Spinal cord (tissue), 10 donors: ENCODE measurements around the gene NEDD4L. TPM values are rescaled to one million over a fixed set of nuclear protein-coding genes. Genes with fewer than 3 reads are reported as not detected.
A peak's percentile ranks its signal among the peaks of the same experiment; 100 is the strongest.

Experiments
- DNase-seq, 6 donors: peaks; one replicate each; pipeline versions ENCODE4 v3.0.0 to v3.0.0-alpha.2; 2013 to 2015; ENCODE audit warnings: low spot score in 6 of 6, low read depth in 4 of 6
- H3K27ac ChIP-seq: one replicate; pipeline ENCODE4 v1.5.1; 2013; ENCODE audit warnings: low read depth, low read length, control low read depth
- H3K27me3 ChIP-seq: one replicate; pipeline ENCODE4 v1.6.1; 2013; ENCODE audit warnings: low read length; ENCODE audit not compliant: control insufficient read depth, insufficient read depth
- H3K36me3 ChIP-seq: one replicate; pipeline ENCODE4 v1.6.1; 2013; ENCODE audit warnings: low read length; ENCODE audit not compliant: control insufficient read depth, insufficient read depth
- H3K4me1 ChIP-seq: one replicate; pipeline ENCODE4 v1.6.1; 2013; ENCODE audit warnings: low read length; ENCODE audit not compliant: control insufficient read depth, insufficient read depth
- H3K4me3 ChIP-seq: one replicate; pipeline ENCODE4 v1.5.1; 2013; ENCODE audit warnings: low read depth, low read length, control low read depth
- H3K9me3 ChIP-seq: one replicate; pipeline ENCODE4 v1.6.1; 2013; ENCODE audit warnings: low read length; ENCODE audit not compliant: control insufficient read depth, insufficient read depth
- WGBS: methylation state at CpG from one replicate; pipeline ENCODE4 v1.1.5; 2013; ENCODE audit warnings: missing lambda C conversion rate; ENCODE audit not compliant: insufficient coverage; 5-methylcytosine and 5-hydroxymethylcytosine counted together
- polyA plus RNA-seq, 2 donors: library from polyadenylated mRNA; unstranded; fragments of 120-200 nt; gene quantifications; one replicate each; pipeline ENCODE4 v1.2.1, GENCODE V29; 2013; ENCODE audit not compliant: insufficient read length in 2 of 2
- total RNA-seq, 2 donors: library from RNA; depleted of rRNA in 1 of 2; stranded (reverse); fragments of 120-200 nt in 1 of 2; fragments of >200 nt in 1 of 2; gene quantifications; one replicate each; pipeline versions ENCODE4 v1.2.3 to v1.2.4, GENCODE V29; 2013 to 2014
- donor health status: healthy.

Gene NEDD4L
- total and polyA plus RNA-seq, 4 donors, result 33.8 to 51.7 (median 49.7) TPM

DNA sequence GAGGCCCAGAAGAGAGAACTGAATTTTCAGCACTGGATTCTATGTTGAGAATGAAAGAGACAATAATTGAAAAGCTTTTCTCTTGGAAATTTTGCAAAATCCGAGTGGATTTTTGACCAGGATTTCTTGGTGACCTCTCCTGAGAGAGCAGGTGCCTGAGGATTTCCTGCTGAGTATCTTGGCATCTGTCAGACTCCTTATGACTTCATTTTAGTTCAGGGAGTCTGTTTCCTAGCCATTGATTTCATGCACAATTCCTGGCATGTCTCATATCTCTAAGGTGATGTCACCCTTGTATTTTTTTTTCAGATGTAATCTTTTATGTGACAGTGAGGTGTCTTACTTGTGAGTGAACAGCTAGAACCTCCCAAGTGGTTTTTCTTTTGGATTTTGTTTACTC lies 195.9 kb downstream of the NEDD4L start:
- Histone ChIP-seq H3K27me3 (no peaks in the 10 kb centered on the region), H3K4me3 (no peak overlapping the region), H3K36me3 (no peaks in the 10 kb centered on the region), H3K27ac (no peak overlapping the region), H3K9me3 (no peaks in the 10 kb centered on the region), H3K4me1 (peaks cover 3% of the 10 kb centered on the region)
- WGBS, result 100% methylated on average over 1 of the region's 1 CpG
- peak in 1 of 6 donors; percentile 21 for DNase-seq

DNA sequence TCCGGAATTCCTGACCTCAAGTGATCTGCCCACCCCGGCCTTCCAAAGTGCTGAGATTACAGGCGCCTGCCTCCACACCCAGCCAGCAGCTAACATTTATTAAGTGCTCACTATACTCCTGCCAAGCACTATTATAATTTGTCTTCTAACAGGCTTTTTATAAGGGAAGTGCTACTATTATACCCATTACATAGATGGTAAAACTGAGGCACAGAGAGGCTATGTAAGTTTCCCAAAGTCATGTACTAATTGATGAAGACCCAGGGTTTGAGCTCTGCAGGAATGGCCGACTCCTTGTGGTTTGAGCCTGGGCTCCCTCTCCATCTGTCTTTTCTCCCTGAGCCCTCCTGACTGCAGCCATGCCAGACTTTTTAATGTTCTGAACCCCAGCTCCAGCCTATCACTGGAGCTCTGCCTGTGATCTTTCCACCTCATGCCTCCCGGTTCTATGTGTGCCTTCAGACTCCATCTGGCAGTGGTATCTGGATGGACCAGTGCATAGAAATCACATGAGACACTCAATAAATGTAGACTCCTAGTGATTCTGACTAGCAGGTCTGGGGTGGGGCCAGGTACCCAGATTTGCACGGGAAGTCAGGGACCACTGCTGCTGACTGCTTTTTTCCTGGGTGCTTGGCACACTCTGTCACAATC lies 197.1 kb downstream of the NEDD4L start:
- WGBS, result 95% methylated on average over 4 of the region's 6 CpGs
- H3K9me3 ChIP-seq, result no peaks in the 10 kb centered on the region
- DNase-seq, result no peak
- no peaks in the 10 kb centered on the region for H3K27me3 ChIP-seq
- no peak overlapping the region for H3K27ac ChIP-seq
- H3K4me1 ChIP-seq, result no peaks in the 10 kb centered on the region
- H3K36me3 ChIP-seq, result no peaks in the 10 kb centered on the region
- H3K4me3 ChIP-seq, result no peak overlapping the region

DNA sequence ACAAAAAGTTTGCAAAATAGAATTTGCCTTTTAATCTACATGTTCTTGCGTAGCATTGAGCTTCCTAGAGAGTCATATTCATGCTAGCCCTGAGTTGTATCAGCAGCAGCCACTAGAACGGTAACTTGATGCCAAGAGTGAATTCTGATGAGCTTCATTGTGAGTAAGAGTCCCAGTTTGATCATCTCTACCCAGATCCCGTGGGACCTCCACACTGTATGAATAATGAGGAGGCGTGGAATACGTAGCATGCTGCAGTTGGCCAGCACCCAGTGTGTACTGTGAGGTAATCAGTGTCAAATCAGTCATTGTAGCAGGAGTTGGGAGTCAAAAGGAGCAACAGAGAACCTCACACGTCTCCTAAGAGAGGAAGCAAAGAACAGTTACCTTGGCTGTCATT lies 197.9 kb downstream of the NEDD4L start:
- peak in 2 of 6 donors; percentile 35 to 62 for DNase-seq
- no peak overlapping the region for H3K4me3 ChIP-seq
- no peaks in the 10 kb centered on the region for H3K27me3 ChIP-seq
- no peak overlapping the region for H3K27ac ChIP-seq
- 39% methylated on average over 4 of the region's 6 CpGs for WGBS
- H3K9me3 ChIP-seq, result no peaks in the 10 kb centered on the region
- peaks cover 6% of the 10 kb centered on the region for H3K4me1 ChIP-seq
- no peaks in the 10 kb centered on the region for H3K36me3 ChIP-seq

DNA sequence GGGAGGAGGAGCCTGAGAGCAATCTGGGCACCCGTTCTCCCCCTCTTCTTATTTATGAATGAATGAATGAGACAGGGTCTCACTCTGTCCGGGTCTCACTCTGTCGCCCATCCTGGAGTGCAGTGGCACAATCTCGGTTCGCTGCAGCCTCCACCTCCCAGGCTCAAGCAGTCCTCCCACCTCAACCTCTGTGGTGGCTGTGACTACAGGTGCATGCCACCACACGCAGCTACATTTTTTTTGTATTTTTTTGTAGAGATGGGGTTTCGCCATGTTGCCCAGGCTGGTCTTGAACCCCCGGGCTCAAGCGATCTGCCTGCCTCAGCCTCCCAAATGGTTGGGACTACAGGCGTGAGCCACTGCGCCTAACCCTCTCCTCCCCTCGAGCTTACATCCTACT lies 198.4 kb downstream of the NEDD4L start:
- no peaks in the 10 kb centered on the region for H3K27me3 ChIP-seq
- 98% methylated on average over 5 of the region's 12 CpGs for WGBS
- no peak overlapping the region for H3K4me3 ChIP-seq
- H3K36me3 ChIP-seq, result no peaks in the 10 kb centered on the region
- no peaks in the 10 kb centered on the region for H3K9me3 ChIP-seq
- no peak for DNase-seq
- no peak overlapping the region for H3K27ac ChIP-seq
- peaks cover 12% of the 10 kb centered on the region for H3K4me1 ChIP-seq

DNA sequence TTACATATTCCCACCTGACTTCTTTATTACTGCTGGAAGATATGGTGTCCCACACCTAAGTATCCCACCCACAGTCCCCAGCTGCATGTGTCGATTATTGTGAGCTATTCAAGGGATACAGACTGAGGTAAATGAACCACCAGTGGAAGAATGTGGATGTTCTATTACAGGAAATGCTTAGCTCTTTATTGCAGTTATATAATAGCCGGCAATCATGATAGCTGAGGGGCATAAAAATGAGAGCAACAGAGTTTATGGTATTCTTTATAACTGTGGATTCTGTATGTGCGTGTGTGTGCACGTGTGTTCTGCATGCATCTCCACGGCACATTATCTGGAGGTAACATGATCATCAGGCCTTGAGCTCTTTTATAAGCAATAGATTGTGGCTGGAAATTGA lies 198.9 kb downstream of the NEDD4L start:
- H3K36me3 ChIP-seq, result no peaks in the 10 kb centered on the region
- no peak overlapping the region for H3K27ac ChIP-seq
- WGBS, result 89% methylated on average over 4 of the region's 5 CpGs
- no peak overlapping the region for H3K4me3 ChIP-seq
- peak in 1 of 6 donors; percentile 49 for DNase-seq
- no peaks in the 10 kb centered on the region for H3K9me3 ChIP-seq
- peaks cover 15% of the 10 kb centered on the region for H3K4me1 ChIP-seq
- H3K27me3 ChIP-seq, result no peaks in the 10 kb centered on the region

DNA sequence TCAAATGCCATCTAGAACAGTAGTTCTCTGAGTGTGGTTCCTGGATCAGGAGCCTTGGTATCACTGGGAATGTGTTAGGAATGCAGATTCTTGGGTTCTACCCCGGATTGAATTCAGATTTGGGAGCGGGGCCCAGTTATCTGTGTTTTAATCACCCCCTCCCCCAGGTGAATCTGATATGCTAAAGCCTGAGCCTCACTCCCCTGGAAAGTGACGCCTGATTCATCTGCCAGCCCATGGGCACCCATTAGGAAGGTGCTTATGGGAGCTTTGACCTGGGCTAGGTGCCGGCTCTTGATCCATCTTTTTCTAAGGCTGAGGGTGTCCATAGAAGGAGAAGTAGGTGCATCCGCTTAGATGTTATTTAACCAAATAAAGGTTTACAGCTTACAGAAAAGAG lies 199.4 kb downstream of the NEDD4L start:
- H3K9me3 ChIP-seq, result no peaks in the 10 kb centered on the region
- WGBS, result 100% methylated on average over 1 of the region's 5 CpGs
- no peaks in the 10 kb centered on the region for H3K36me3 ChIP-seq
- no peak overlapping the region for H3K27ac ChIP-seq
- H3K4me3 ChIP-seq, result no peak overlapping the region
- H3K4me1 ChIP-seq, result peaks cover 15% of the 10 kb centered on the region
- H3K27me3 ChIP-seq, result no peaks in the 10 kb centered on the region
- DNase-seq, result no peak

DNA sequence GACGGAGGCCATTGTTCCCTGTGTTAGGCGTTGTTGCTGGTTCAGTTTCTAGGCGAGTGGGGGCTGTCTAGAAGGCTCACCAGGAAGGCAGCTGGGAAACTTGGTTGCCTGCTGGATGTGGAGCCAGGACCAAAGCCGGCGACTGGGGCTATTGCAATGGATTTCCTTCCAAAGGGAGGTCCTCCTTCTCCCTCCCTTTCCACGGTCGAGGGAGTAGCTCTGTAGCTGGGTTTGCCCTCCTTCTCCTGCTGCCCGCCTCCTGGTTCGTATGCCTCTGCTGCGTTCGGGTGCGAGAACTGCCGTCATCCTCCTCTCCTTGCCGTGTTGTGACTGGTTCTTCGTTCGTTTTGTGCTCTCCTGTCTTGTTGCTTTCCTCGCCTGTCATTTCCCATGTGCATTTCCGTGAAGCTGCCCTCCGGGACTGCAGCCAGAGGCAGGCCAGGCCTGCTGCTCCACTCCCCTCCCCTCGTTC lies 203.4 kb downstream of the NEDD4L start:
- Histone ChIP-seq H3K36me3 (no peaks in the 10 kb centered on the region), H3K4me3 (peak overlapping the region; percentile 10), H3K4me1 (peaks cover 15% of the 10 kb centered on the region), H3K9me3 (no peaks in the 10 kb centered on the region), H3K27me3 (no peaks in the 10 kb centered on the region), H3K27ac (peak overlapping the region; percentile 42)
- peak; percentile 43 to 91 (median 50) for DNase-seq
- 4% methylated on average over 17 of the region's 20 CpGs for WGBS

DNA sequence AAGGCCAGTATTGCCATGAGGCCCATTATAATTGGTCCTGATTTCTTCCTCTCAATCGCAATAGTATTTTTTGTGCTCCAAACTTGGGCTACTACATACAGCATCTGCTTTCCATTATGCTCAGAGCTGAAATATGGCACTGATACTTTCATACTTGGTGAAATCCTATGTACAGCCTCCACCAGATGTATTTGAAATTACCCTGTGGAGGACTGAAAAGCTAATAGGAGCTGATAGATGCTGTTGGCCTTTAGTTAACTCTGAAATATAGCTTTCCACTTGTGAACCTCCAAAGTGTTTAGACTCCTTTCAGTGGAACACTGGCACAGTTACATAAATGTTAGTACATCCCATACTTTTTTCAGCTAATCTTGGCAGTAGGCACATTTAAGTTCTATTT lies 205.7 kb downstream of the NEDD4L start:
- Histone ChIP-seq H3K27ac (no peak overlapping the region), H3K27me3 (no peaks in the 10 kb centered on the region), H3K4me3 (no peak overlapping the region), H3K9me3 (no peaks in the 10 kb centered on the region), H3K4me1 (peaks cover 15% of the 10 kb centered on the region), H3K36me3 (no peaks in the 10 kb centered on the region)
- DNase-seq, result peak in 1 of 6 donors; percentile 37
- no CpG with 5 or more reads among the region's 1 CpG for WGBS

DNA sequence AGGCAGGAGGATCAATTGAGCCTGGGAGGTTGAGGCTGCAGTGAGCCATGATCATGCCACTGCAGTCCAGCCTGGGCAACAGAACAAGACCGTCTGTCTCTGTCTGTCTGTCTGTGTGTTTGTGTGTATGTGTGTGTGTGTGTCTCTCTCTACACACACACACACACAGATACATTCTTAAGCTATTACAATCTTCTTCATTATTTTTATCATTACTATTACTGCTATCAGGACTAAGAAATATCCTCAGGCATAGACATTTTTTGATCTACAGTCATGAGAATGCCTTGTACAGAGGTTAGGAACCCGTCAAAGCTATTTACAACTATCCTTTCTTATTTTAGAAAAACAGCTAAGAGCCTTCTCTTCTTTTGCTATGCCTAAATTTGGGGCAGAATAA lies 207.4 kb downstream of the NEDD4L start:
- no peak overlapping the region for H3K4me3 ChIP-seq
- no peaks in the 10 kb centered on the region for H3K27me3 ChIP-seq
- no peaks in the 10 kb centered on the region for H3K9me3 ChIP-seq
- WGBS, result no CpG with 5 or more reads among the region's 2 CpGs
- no peak for DNase-seq
- no peak overlapping the region for H3K27ac ChIP-seq
- peaks cover 21% of the 10 kb centered on the region for H3K4me1 ChIP-seq
- H3K36me3 ChIP-seq, result peaks cover 10% of the 10 kb centered on the region

DNA sequence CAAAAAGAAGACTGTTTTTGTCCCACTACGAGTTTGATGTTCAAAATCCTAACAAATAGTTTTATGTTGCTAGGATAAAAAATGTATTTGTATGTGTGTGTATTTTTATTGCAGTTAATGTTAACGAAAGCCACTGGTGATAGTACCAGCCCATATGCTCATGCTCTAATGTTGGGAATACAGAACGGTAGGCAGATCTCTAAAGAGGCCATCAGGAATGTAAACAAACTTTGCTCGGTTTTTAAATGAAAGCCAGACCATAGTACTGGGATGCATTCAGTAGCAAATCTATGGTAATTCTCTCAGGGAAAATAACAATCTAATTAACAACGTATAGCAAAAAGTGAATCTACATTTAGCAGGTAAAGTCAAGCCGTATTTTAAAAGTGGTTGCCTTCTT lies 208.1 kb downstream of the NEDD4L start:
- Histone ChIP-seq H3K27ac (no peak overlapping the region), H3K27me3 (no peaks in the 10 kb centered on the region), H3K36me3 (peaks cover 12% of the 10 kb centered on the region), H3K4me1 (peaks cover 14% of the 10 kb centered on the region), H3K4me3 (no peak overlapping the region), H3K9me3 (no peaks in the 10 kb centered on the region)
- DNase-seq, result no peak
- WGBS, result 55% methylated on average over 2 of the region's 6 CpGs
